Measurements from ENCODE around the gene ARL14EP. TPM values are rescaled to one million over a fixed set of nuclear protein-coding genes. Genes with fewer than 3 reads are reported as not detected.

ARL14EP gene
- total and polyA plus RNA-seq, 2 donors (not counting 3 experiments of a cell fraction or from before 2014, with no cell fraction given), result 9.6 to 16.7 TPM

- no peak for TF ChIP-seq EZH2 (IDR thresholded peaks at IDR 0.05; ENCODE audit: borderline replicate concordance, low read depth, low read length, severe bottlenecking)
- TF ChIP-seq POLR2A (IDR thresholded peaks at IDR 0.05; ENCODE audit: low read depth, low read length), result no peak
- no peak for TF ChIP-seq MYC (IDR thresholded peaks at IDR 0.05; ENCODE audit: low read depth, low read length)
- TF ChIP-seq FOS (IDR thresholded peaks at IDR 0.05; ENCODE audit: borderline replicate concordance, insufficient read depth, low read length), result no peak
- TF ChIP-seq JUN (IDR thresholded peaks at IDR 0.05; ENCODE audit: borderline replicate concordance, insufficient read depth, insufficient read length, low read depth), result no peak
- no peak for TF ChIP-seq POLR2AphosphoS5 (IDR thresholded peaks at IDR 0.05; ENCODE audit: insufficient read depth, low read depth, low read length)
- TF ChIP-seq MAX (IDR thresholded peaks at IDR 0.05; ENCODE audit: insufficient read depth, insufficient read length), result no peak
- TF ChIP-seq CTCF (IDR thresholded peaks at IDR 0.05; ENCODE audit: extremely low read depth in 1 of 2, insufficient read depth in 1 of 2, low read depth in 1 of 2, low read length in 2 of 2), result no peak
- no peak for TF ChIP-seq GATA2 (IDR thresholded peaks at IDR 0.05; ENCODE audit: insufficient read depth, insufficient read length, low read depth, low read length)
- H2AFZ ChIP-seq (ENCODE audit: low read depth, low read length), result no peak overlapping the region
- H3K4me1 ChIP-seq (ENCODE audit: control insufficient read depth, extremely low read depth, insufficient read depth, low read length), result no peaks in the 10 kb centered on the region
- intact Hi-C loops (cut with micrococcal nuclease), result no loop called here
- no peak overlapping the region for H3K27ac ChIP-seq (ENCODE audit: insufficient read depth, low read depth, low read length)
- POLR2A ChIA-PET, result no interaction called here
- no peaks in the 10 kb centered on the region for H3K36me3 ChIP-seq (ENCODE audit: control insufficient read depth in 2 of 2, extremely low read depth in 1 of 2, insufficient read depth in 2 of 2, low read length in 2 of 2)
- H3K9me3 ChIP-seq (replicated peaks; ENCODE audit: control insufficient read depth, insufficient read depth, low read length), result no peaks in the 10 kb centered on the region
- no peak overlapping the region for H3K4me3 ChIP-seq (replicated peaks in 1 of 3; ENCODE audit: insufficient read depth in 1 of 3, low read depth in 1 of 3, low read length in 3 of 3)
- no peak for DNase-seq (ENCODE audit: low read depth, low spot score)
- no peak overlapping the region for H3K9ac ChIP-seq (replicated peaks; ENCODE audit: extremely low read depth, insufficient read depth, low read length)
- H3K79me2 ChIP-seq (ENCODE audit: control insufficient read depth, insufficient read depth, low read length), result no peaks in the 10 kb centered on the region
- dilution Hi-C loops (cut with MboI; ENCODE audit: extremely low pct_ligation_motif_present, low sequenced_read_pairs), result no loop called here
- no peaks in the 10 kb centered on the region for H3K9me1 ChIP-seq (replicated peaks; ENCODE audit: control insufficient read depth, extremely low read depth, insufficient read depth, low read length)
- H3K27me3 ChIP-seq (ENCODE audit: control insufficient read depth in 2 of 2, insufficient read depth in 2 of 2, low read length in 2 of 2), result no peaks in the 10 kb centered on the region
- H4K20me1 ChIP-seq (replicated peaks; ENCODE audit: control insufficient read depth, extremely low read depth, insufficient read depth, low read length), result no peaks in the 10 kb centered on the region
- no peak overlapping the region for H3K4me2 ChIP-seq (ENCODE audit: insufficient read depth, low read length)
- no peak for FAIRE-seq
- CTCF ChIA-PET, result no interaction called here
- no TSS peak for BruUV-seq (replicated peaks)
These were observed 31.6 kb upstream of the ARL14EP start for GRCh38 chr11:30291331-30291730.
